Liver (tissue), 9 donors: ENCODE data around the gene TCERG1. TPM values are rescaled to one million over a fixed set of nuclear protein-coding genes. Genes with fewer than 3 reads are reported as not detected.

ENCODE experiments used
- DNase-seq: peaks from one replicate; pipeline ENCODE4 v3.0.0-alpha.2; 2017; ENCODE audit warnings: low spot score
- H3K27ac ChIP-seq, 2 donors: one replicate each; pipeline ENCODE4 v1.7.0; 2013; ENCODE audit warnings: inconsistent platforms in 2 of 2, low read length in 2 of 2, control low read depth in 1 of 2, low read depth in 1 of 2, mild to moderate bottlenecking in 1 of 2
- H3K27me3 ChIP-seq, 4 donors: one replicate each; pipeline versions ENCODE4 v1.6.1 to v1.7.0; 2013; ENCODE audit warnings: low read length in 3 of 4, inconsistent platforms in 1 of 4, mild to moderate bottlenecking in 1 of 4, moderate library complexity in 1 of 4; ENCODE audit not compliant: control insufficient read depth in 4 of 4, insufficient read depth in 4 of 4
- H3K36me3 ChIP-seq, 4 donors: one replicate each; pipeline versions ENCODE4 v1.6.1 to v1.7.0; 2013; ENCODE audit warnings: low read length in 3 of 4, mild to moderate bottlenecking in 3 of 4, low read depth in 1 of 4, moderate library complexity in 1 of 4; ENCODE audit not compliant: control insufficient read depth in 4 of 4, insufficient read depth in 3 of 4
- H3K4me1 ChIP-seq, 4 donors: one replicate each; pipeline versions ENCODE4 v1.6.1 to v1.7.0; 2013; ENCODE audit warnings: low read length in 3 of 4, mild to moderate bottlenecking in 3 of 4, moderate library complexity in 1 of 4; ENCODE audit not compliant: control insufficient read depth in 4 of 4, insufficient read depth in 4 of 4
- H3K4me3 ChIP-seq, 3 donors: one replicate each; pipeline versions ENCODE4 v1.6.1 to v1.7.0; 2013; ENCODE audit warnings: low read length in 3 of 3, control low read depth in 1 of 3, low read depth in 1 of 3, mild to moderate bottlenecking in 1 of 3
- H3K9ac ChIP-seq, 2 donors: one replicate each; pipeline ENCODE4 v1.7.0; 2013; ENCODE audit warnings: low read length in 2 of 2, mild to moderate bottlenecking in 2 of 2, moderate library complexity in 2 of 2, control low read depth in 1 of 2, low read depth in 1 of 2
- H3K9me3 ChIP-seq, 4 donors: one replicate each; pipeline versions ENCODE4 v1.6.1 to v1.7.0; 2013; ENCODE audit warnings: low read length in 3 of 4; ENCODE audit not compliant: control insufficient read depth in 4 of 4
- ATF3 ChIP-seq: IDR thresholded peaks from 2 replicates; pipeline ENCODE4 v1.6.1; 2016; ENCODE audit warnings: antibody characterized with exemption
- EGR1 ChIP-seq, 2 donors: IDR thresholded peaks; 2 replicates each; pipeline ENCODE4 v1.6.1; 2016 to 2018; ENCODE audit warnings: antibody characterized with exemption in 2 of 2, low read depth in 2 of 2
- FOXA1 ChIP-seq: IDR thresholded peaks from 2 replicates; pipeline ENCODE4 v1.6.1; 2016; ENCODE audit warnings: antibody characterized with exemption
- FOXA2 ChIP-seq: IDR thresholded peaks from 2 replicates; pipeline ENCODE4 v1.6.1; 2016; ENCODE audit warnings: antibody characterized with exemption
- GABPA ChIP-seq, 2 donors: IDR thresholded peaks in 1 of 2; conservative IDR thresholded peaks in 1 of 2; 2 replicates each; pipeline ENCODE4 v1.6.1; 2016; ENCODE audit warnings: antibody characterized with exemption in 2 of 2, mild to moderate bottlenecking in 1 of 2, moderate library complexity in 1 of 2
- HNF4A ChIP-seq, 2 donors: conservative IDR thresholded peaks; 2 replicates each; pipeline ENCODE4 v1.6.1; 2016; ENCODE audit warnings: antibody characterized with exemption in 2 of 2, mild to moderate bottlenecking in 2 of 2
- HNF4G ChIP-seq: IDR thresholded peaks from 2 replicates; pipeline ENCODE4 v1.6.1; 2016; ENCODE audit warnings: antibody characterized with exemption
- JUND ChIP-seq, 2 donors: IDR thresholded peaks; 2 replicates each; pipeline ENCODE4 v1.6.1; 2016; ENCODE audit warnings: antibody characterized with exemption in 2 of 2
- NR2F2 ChIP-seq: IDR thresholded peaks from 2 replicates; pipeline ENCODE4 v1.6.1; 2016; ENCODE audit warnings: antibody characterized with exemption
- RAD21 ChIP-seq, 2 donors: IDR thresholded peaks; 2 replicates each; pipeline ENCODE4 v1.6.1; 2016; ENCODE audit warnings: antibody characterized with exemption in 2 of 2, mild to moderate bottlenecking in 2 of 2
- REST ChIP-seq: IDR thresholded peaks from 2 replicates; pipeline ENCODE4 v1.6.1; 2016; ENCODE audit warnings: antibody characterized with exemption, mild to moderate bottlenecking
- RXRA ChIP-seq, 2 donors: IDR thresholded peaks; 2 replicates each; pipeline ENCODE4 v1.6.1; 2017 to 2018; ENCODE audit warnings: antibody characterized with exemption in 2 of 2, mild to moderate bottlenecking in 1 of 2
- SP1 ChIP-seq: IDR thresholded peaks from 2 replicates; pipeline ENCODE4 v1.6.1; 2018; ENCODE audit warnings: antibody characterized with exemption, mild to moderate bottlenecking
- TAF1 ChIP-seq: conservative IDR thresholded peaks from 2 replicates; pipeline ENCODE4 v1.6.1; 2016; ENCODE audit warnings: antibody characterized with exemption, mild to moderate bottlenecking
- YY1 ChIP-seq: IDR thresholded peaks from 2 replicates; pipeline ENCODE4 v1.6.1; 2016; ENCODE audit warnings: antibody characterized with exemption, mild to moderate bottlenecking
- ZBTB33 ChIP-seq: IDR thresholded peaks from 2 replicates; pipeline ENCODE4 v1.6.1; 2016; ENCODE audit warnings: antibody characterized with exemption
- WGBS: extraction: QIAGEN DNeasy Blood & Tissue Kit; methylation state at CpG from one replicate; pipeline ENCODE4 v1.1.7; 2013; 5-methylcytosine and 5-hydroxymethylcytosine counted together
- polyA plus RNA-seq, 2 donors: library from polyadenylated mRNA; stranded (reverse) in 1 of 2; unstranded in 1 of 2; fragments of 200-250 nt in 1 of 2; fragments of >200 nt in 1 of 2; fragmentation: Nextera tagmentation in 1 of 2; extraction: Ambion mirVana in 1 of 2; gene quantifications; one replicate each; pipeline versions ENCODE4 v1.2.1 to v1.2.3, GENCODE V29; 2013 to 2015
- total RNA-seq, 2 donors: library from RNA; depleted of rRNA; stranded (reverse); fragments of >200 nt; gene quantifications; one replicate each; pipeline ENCODE4 v1.2.3, GENCODE V29; 2014
- TF ChIP-seq, protein P1 (sequence below): fragments of 150-350 bp; IDR thresholded peaks from 2 replicates; pipeline ENCODE4 v1.5.1; 2017; ENCODE audit warnings: improper control_type of control experiment, low read depth, low read length; ENCODE audit not compliant: missing input control
- TF ChIP-seq, protein P2 (sequence below): IDR thresholded peaks from 2 replicates; pipeline ENCODE4 v1.6.1; 2016; ENCODE audit warnings: antibody characterized with exemption
- donor health status: healthy.
- donor health status: healthy.
- donor health status: healthy.
- donor health status: healthy.
- donor health status: healthy.

TCERG1 gene
- total and polyA plus RNA-seq, 4 donors = 7.8 to 26.6 (median 16.0) TPM

- H3K9ac ChIP-seq = no peak overlapping the region
These were observed 73.6 kb downstream of the TCERG1 start for GRCh38 chr5:146520731-146521130.

More at GRCh38 chr5:146520731-146521130, 73.6 kb downstream of the TCERG1 start:
- Histone ChIP-seq H3K36me3 (no peaks in the 10 kb centered on the region), H3K27me3 (no peaks in the 10 kb centered on the region), H3K27ac (no peak overlapping the region), H3K4me1 (no peaks in the 10 kb centered on the region), H3K4me3 (no peak overlapping the region), H3K9me3 (no peaks in the 10 kb centered on the region)
- no peak for DNase-seq
- TF ChIP-seq GABPA (IDR thresholded peaks at IDR 0.05 in 1 of 2, conservative IDR thresholded peaks at IDR 0.05 in 1 of 2) = no peak
- TF ChIP-seq, protein P1, sequence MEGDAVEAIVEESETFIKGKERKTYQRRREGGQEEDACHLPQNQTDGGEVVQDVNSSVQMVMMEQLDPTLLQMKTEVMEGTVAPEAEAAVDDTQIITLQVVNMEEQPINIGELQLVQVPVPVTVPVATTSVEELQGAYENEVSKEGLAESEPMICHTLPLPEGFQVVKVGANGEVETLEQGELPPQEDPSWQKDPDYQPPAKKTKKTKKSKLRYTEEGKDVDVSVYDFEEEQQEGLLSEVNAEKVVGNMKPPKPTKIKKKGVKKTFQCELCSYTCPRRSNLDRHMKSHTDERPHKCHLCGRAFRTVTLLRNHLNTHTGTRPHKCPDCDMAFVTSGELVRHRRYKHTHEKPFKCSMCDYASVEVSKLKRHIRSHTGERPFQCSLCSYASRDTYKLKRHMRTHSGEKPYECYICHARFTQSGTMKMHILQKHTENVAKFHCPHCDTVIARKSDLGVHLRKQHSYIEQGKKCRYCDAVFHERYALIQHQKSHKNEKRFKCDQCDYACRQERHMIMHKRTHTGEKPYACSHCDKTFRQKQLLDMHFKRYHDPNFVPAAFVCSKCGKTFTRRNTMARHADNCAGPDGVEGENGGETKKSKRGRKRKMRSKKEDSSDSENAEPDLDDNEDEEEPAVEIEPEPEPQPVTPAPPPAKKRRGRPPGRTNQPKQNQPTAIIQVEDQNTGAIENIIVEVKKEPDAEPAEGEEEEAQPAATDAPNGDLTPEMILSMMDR = no peak
- TF ChIP-seq TAF1 = no peak
- no peak for TF ChIP-seq FOXA1
- TF ChIP-seq HNF4G = no peak
- no peak for TF ChIP-seq JUND (IDR thresholded peaks at IDR 0.05)
- TF ChIP-seq RAD21 (IDR thresholded peaks at IDR 0.05) = no peak
- TF ChIP-seq FOXA2 = no peak
- TF ChIP-seq SP1 = no peak
- TF ChIP-seq ATF3 = no peak
- no peak for TF ChIP-seq EGR1 (IDR thresholded peaks at IDR 0.05; ENCODE audit: low read depth in 2 of 2)
- no peak for TF ChIP-seq YY1
- no peak for TF ChIP-seq NR2F2
- TF ChIP-seq REST = no peak
- TF ChIP-seq HNF4A (conservative IDR thresholded peaks at IDR 0.05) = no peak
- TF ChIP-seq RXRA (IDR thresholded peaks at IDR 0.05) = no peak
- TF ChIP-seq ZBTB33 = no peak
- TF ChIP-seq, protein P2, sequence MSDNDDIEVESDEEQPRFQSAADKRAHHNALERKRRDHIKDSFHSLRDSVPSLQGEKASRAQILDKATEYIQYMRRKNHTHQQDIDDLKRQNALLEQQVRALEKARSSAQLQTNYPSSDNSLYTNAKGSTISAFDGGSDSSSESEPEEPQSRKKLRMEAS = no peak
- 79% methylated on average over 2 of the region's 2 CpGs for WGBS
